ENCODE data around the gene PARD3. TPM values are rescaled to one million over a fixed set of nuclear protein-coding genes. Genes with fewer than 3 reads are reported as not detected.
"Not testable (repeated sequence)": the region's sequence is repeated elsewhere in the genome, so short reads cannot be mapped to it uniquely, and the experiment has no call there.

The PARD3 gene
- total and polyA plus RNA-seq, 2 donors (not counting 3 experiments of a cell fraction or from before 2014, with no cell fraction given): 7.3 to 24.1 TPM

- H3K36me3 ChIP-seq (ENCODE audit: control insufficient read depth in 2 of 2, extremely low read depth in 1 of 2, insufficient read depth in 2 of 2, low read length in 2 of 2): no peaks in the 10 kb centered on the region
- FAIRE-seq (no peak), DNase-seq (ENCODE audit: low read depth, low spot score) (no peak)
- no peak overlapping the region for H3K4me2 ChIP-seq (ENCODE audit: insufficient read depth, low read length)
- TF ChIP-seq JUN (IDR thresholded peaks at IDR 0.05; ENCODE audit: borderline replicate concordance, insufficient read depth, insufficient read length, low read depth) (no peak), CTCF (IDR thresholded peaks at IDR 0.05; ENCODE audit: extremely low read depth in 1 of 2, insufficient read depth in 1 of 2, low read depth in 1 of 2, low read length in 2 of 2) (no peak), EZH2 (IDR thresholded peaks at IDR 0.05; ENCODE audit: borderline replicate concordance, low read depth, low read length, severe bottlenecking) (no peak), POLR2A (IDR thresholded peaks at IDR 0.05; ENCODE audit: low read depth, low read length) (no peak), MAX (IDR thresholded peaks at IDR 0.05; ENCODE audit: insufficient read depth, insufficient read length) (no peak), FOS (IDR thresholded peaks at IDR 0.05; ENCODE audit: borderline replicate concordance, insufficient read depth, low read length) (no peak), GATA2 (IDR thresholded peaks at IDR 0.05; ENCODE audit: insufficient read depth, insufficient read length, low read depth, low read length) (no peak), POLR2AphosphoS5 (IDR thresholded peaks at IDR 0.05; ENCODE audit: insufficient read depth, low read depth, low read length) (no peak), MYC (IDR thresholded peaks at IDR 0.05; ENCODE audit: low read depth, low read length) (no peak)
- ChIA-PET CTCF (interaction anchor here (1.2 to 1.7 kb wide), 2 partner anchors 14 to 96 kb away, joined by 3 to 4 read pairs; no protein-coding TSS in a partner anchor), POLR2A (no interaction called here)
- no peak overlapping the region for H3K4me3 ChIP-seq (replicated peaks in 1 of 3; ENCODE audit: insufficient read depth in 1 of 3, low read depth in 1 of 3, low read length in 3 of 3)
- H3K27ac ChIP-seq (ENCODE audit: insufficient read depth, low read depth, low read length): no peak overlapping the region
- intact Hi-C loops (cut with micrococcal nuclease): no loop called here
- no peaks in the 10 kb centered on the region for H3K9me3 ChIP-seq (replicated peaks; ENCODE audit: control insufficient read depth, insufficient read depth, low read length)
- dilution Hi-C loops (cut with MboI; ENCODE audit: extremely low pct_ligation_motif_present, low sequenced_read_pairs): no loop called here
- no peaks in the 10 kb centered on the region for H3K27me3 ChIP-seq (ENCODE audit: control insufficient read depth in 2 of 2, insufficient read depth in 2 of 2, low read length in 2 of 2)
- H4K20me1 ChIP-seq (replicated peaks; ENCODE audit: control insufficient read depth, extremely low read depth, insufficient read depth, low read length): peaks cover 3% of the 10 kb centered on the region
- no TSS peak for BruUV-seq (replicated peaks)
- H3K9ac ChIP-seq (replicated peaks; ENCODE audit: extremely low read depth, insufficient read depth, low read length): no peak overlapping the region
- H3K79me2 ChIP-seq (ENCODE audit: control insufficient read depth, insufficient read depth, low read length): peaks cover 3% of the 10 kb centered on the region
- H3K4me1 ChIP-seq (ENCODE audit: control insufficient read depth, extremely low read depth, insufficient read depth, low read length): no peaks in the 10 kb centered on the region
- H2AFZ ChIP-seq (ENCODE audit: low read depth, low read length): no peak overlapping the region
- H3K9me1 ChIP-seq (replicated peaks; ENCODE audit: control insufficient read depth, extremely low read depth, insufficient read depth, low read length): no peaks in the 10 kb centered on the region
These were observed 63.8 kb downstream of the PARD3 start for GRCh38 chr10:34751272-34751671.

GRCh38 chr10:34750795-34751194 lies 64.3 kb downstream of the PARD3 start:
- H3K9me3 ChIP-seq (replicated peaks; ENCODE audit: control insufficient read depth, insufficient read depth, low read length); dilution Hi-C loops (cut with MboI; ENCODE audit: extremely low pct_ligation_motif_present, low sequenced_read_pairs); H3K4me1 ChIP-seq (ENCODE audit: control insufficient read depth, extremely low read depth, insufficient read depth, low read length); H4K20me1 ChIP-seq (replicated peaks; ENCODE audit: control insufficient read depth, extremely low read depth, insufficient read depth, low read length); FAIRE-seq; H3K27me3 ChIP-seq (ENCODE audit: control insufficient read depth in 2 of 2, insufficient read depth in 2 of 2, low read length in 2 of 2); DNase-seq (ENCODE audit: low read depth, low spot score); H3K27ac ChIP-seq (ENCODE audit: insufficient read depth, low read depth, low read length); H3K9me1 ChIP-seq (replicated peaks; ENCODE audit: control insufficient read depth, extremely low read depth, insufficient read depth, low read length); intact Hi-C loops (cut with micrococcal nuclease); H3K36me3 ChIP-seq (ENCODE audit: control insufficient read depth in 2 of 2, extremely low read depth in 1 of 2, insufficient read depth in 2 of 2, low read length in 2 of 2); H3K9ac ChIP-seq (replicated peaks; ENCODE audit: extremely low read depth, insufficient read depth, low read length); BruUV-seq (replicated peaks); H3K4me2 ChIP-seq (ENCODE audit: insufficient read depth, low read length); H2AFZ ChIP-seq (ENCODE audit: low read depth, low read length); H3K79me2 ChIP-seq (ENCODE audit: control insufficient read depth, insufficient read depth, low read length); H3K4me3 ChIP-seq (replicated peaks in 1 of 3; ENCODE audit: insufficient read depth in 1 of 3, low read depth in 1 of 3, low read length in 3 of 3); POLR2A ChIA-PET: not testable (repeated sequence)
- CTCF ChIA-PET: interaction anchor here (1.2 kb wide), 1 partner anchor 95 kb away, joined by 3 read pairs; no protein-coding TSS in a partner anchor
